HepG2 (cell line): ENCODE data around the gene PLEKHA8. TPM values are rescaled to one million over a fixed set of nuclear protein-coding genes. Genes with fewer than 3 reads are reported as not detected.

ENCODE experiments used
- FOXA3 ChIP-seq: IDR thresholded peaks from 2 replicates; pipeline ENCODE4 v1.6.1; 2016; ENCODE audit warnings: missing genetic modification reagents, missing compliant biosample characterization
- FOXO1 ChIP-seq: sonication (generic); formaldehyde crosslinking; IDR thresholded peaks from 2 replicates; pipeline ENCODE4 v1.4.0; 2020; ENCODE audit warnings: missing genetic modification reagents
- ISL2 ChIP-seq: sonication (generic); formaldehyde crosslinking; IDR thresholded peaks from 2 replicates; pipeline ENCODE4 v1.5.0; 2020; ENCODE audit warnings: missing genetic modification reagents
- RXRA ChIP-seq: sonication (generic); formaldehyde crosslinking; IDR thresholded peaks from 2 replicates; pipeline ENCODE4 v1.5.1; 2020; ENCODE audit warnings: missing genetic modification reagents
- SOX6 ChIP-seq, 2 experiments: fragments of 450-650 bp in 1 of 2; sonication (generic) in 1 of 2; formaldehyde crosslinking in 1 of 2; IDR thresholded peaks; 2 replicates each; pipeline versions ENCODE4 v1.4.0 to v1.6.1; 2017 to 2020; ENCODE audit warnings: antibody characterized with exemption in 1 of 2, mild to moderate bottlenecking in 1 of 2, missing genetic modification reagents in 1 of 2
- STAG1 ChIP-seq: sonication (generic); formaldehyde crosslinking; IDR thresholded peaks from 2 replicates; pipeline ENCODE4 v1.4.0; 2020; ENCODE audit warnings: missing genetic modification reagents
- THRA ChIP-seq: sonication (generic); formaldehyde crosslinking; IDR thresholded peaks from 2 replicates; pipeline ENCODE4 v1.4.0; 2020; ENCODE audit warnings: missing genetic modification reagents, borderline replicate concordance
- ZBTB42 ChIP-seq: sonication (generic); formaldehyde crosslinking; IDR thresholded peaks from 2 replicates; pipeline ENCODE4 v1.5.0; 2020; ENCODE audit warnings: mild to moderate bottlenecking, missing genetic modification reagents
- ZC3H4 ChIP-seq: sonication (generic); formaldehyde crosslinking; IDR thresholded peaks from 2 replicates; pipeline ENCODE4 v1.4.0; 2020; ENCODE audit warnings: missing genetic modification reagents, borderline replicate concordance
- ZMYM4 ChIP-seq: sonication (generic); formaldehyde crosslinking; IDR thresholded peaks from 2 replicates; pipeline ENCODE4 v1.8.1; 2023; ENCODE audit warnings: mild to moderate bottlenecking, missing genetic modification reagents
- ZNF350 ChIP-seq: sonication (generic); formaldehyde crosslinking; IDR thresholded peaks from 2 replicates; pipeline ENCODE4 v1.4.0; 2020; ENCODE audit warnings: mild to moderate bottlenecking, low read depth, missing genetic modification reagents, borderline replicate concordance
- polyA plus RNA-seq, 8 experiments: library from polyadenylated mRNA; depleted of rRNA in 3 of 8; stranded (reverse) in 7 of 8; unstranded in 1 of 8; fragments of >200 nt; fragmentation: Illumina TruSeq in 4 of 8; extraction: Trizol in 4 of 8; gene quantifications; 2 replicates each; pipeline versions ENCODE4 v1.2.1 to v1.2.3, GENCODE V29; 2011 to 2016; ENCODE audit warnings: low read depth in 4 of 8, missing spikeins in 1 of 8, mixed read lengths in 1 of 8; ENCODE audit not compliant: insufficient read depth in 1 of 8
- total RNA-seq, 5 experiments: library from RNA; depleted of rRNA; stranded (reverse); fragments of >200 nt; fragmentation: Illumina TruSeq; extraction: Trizol; gene quantifications; 2 replicates each; pipeline ENCODE4 v1.2.3, GENCODE V29; 2016; ENCODE audit warnings: low read depth in 1 of 5
- TF ChIP-seq, protein P1 (sequence below): IDR thresholded peaks from 2 replicates; pipeline ENCODE4 v1.4.0; 2020; ENCODE audit warnings: mild to moderate bottlenecking, missing genetic modification reagents
- TF ChIP-seq, protein P2 (sequence below): sonication (generic); formaldehyde crosslinking; IDR thresholded peaks from 2 replicates; pipeline ENCODE4 v1.9.0; 2022; ENCODE audit warnings: missing genetic modification reagents, mild to moderate bottlenecking, borderline replicate concordance
- TF ChIP-seq, protein P3 (sequence below): sonication (generic); formaldehyde crosslinking; IDR thresholded peaks from 2 replicates; pipeline ENCODE4 v1.4.0; 2020; ENCODE audit warnings: missing genetic modification reagents, borderline replicate concordance

PLEKHA8 gene
- total and polyA plus RNA-seq, 2 of the 13 experiments (the other 11 are each of a cell fraction or from before 2014, with no cell fraction given), result 12.5 to 26.4 TPM

GRCh38 chr7:30159698-30160143 is 131.5 kb downstream of the PLEKHA8 start (continued):
- TF ChIP-seq, protein P1, sequence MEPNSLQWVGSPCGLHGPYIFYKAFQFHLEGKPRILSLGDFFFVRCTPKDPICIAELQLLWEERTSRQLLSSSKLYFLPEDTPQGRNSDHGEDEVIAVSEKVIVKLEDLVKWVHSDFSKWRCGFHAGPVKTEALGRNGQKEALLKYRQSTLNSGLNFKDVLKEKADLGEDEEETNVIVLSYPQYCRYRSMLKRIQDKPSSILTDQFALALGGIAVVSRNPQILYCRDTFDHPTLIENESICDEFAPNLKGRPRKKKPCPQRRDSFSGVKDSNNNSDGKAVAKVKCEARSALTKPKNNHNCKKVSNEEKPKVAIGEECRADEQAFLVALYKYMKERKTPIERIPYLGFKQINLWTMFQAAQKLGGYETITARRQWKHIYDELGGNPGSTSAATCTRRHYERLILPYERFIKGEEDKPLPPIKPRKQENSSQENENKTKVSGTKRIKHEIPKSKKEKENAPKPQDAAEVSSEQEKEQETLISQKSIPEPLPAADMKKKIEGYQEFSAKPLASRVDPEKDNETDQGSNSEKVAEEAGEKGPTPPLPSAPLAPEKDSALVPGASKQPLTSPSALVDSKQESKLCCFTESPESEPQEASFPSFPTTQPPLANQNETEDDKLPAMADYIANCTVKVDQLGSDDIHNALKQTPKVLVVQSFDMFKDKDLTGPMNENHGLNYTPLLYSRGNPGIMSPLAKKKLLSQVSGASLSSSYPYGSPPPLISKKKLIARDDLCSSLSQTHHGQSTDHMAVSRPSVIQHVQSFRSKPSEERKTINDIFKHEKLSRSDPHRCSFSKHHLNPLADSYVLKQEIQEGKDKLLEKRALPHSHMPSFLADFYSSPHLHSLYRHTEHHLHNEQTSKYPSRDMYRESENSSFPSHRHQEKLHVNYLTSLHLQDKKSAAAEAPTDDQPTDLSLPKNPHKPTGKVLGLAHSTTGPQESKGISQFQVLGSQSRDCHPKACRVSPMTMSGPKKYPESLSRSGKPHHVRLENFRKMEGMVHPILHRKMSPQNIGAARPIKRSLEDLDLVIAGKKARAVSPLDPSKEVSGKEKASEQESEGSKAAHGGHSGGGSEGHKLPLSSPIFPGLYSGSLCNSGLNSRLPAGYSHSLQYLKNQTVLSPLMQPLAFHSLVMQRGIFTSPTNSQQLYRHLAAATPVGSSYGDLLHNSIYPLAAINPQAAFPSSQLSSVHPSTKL (CRISPR knock-in tag), result peak; percentile 75
- TF ChIP-seq, protein P2, sequence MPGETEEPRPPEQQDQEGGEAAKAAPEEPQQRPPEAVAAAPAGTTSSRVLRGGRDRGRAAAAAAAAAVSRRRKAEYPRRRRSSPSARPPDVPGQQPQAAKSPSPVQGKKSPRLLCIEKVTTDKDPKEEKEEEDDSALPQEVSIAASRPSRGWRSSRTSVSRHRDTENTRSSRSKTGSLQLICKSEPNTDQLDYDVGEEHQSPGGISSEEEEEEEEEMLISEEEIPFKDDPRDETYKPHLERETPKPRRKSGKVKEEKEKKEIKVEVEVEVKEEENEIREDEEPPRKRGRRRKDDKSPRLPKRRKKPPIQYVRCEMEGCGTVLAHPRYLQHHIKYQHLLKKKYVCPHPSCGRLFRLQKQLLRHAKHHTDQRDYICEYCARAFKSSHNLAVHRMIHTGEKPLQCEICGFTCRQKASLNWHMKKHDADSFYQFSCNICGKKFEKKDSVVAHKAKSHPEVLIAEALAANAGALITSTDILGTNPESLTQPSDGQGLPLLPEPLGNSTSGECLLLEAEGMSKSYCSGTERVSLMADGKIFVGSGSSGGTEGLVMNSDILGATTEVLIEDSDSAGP (CRISPR knock-in tag), result peak; percentile 27; the same call in 1 of the 2 replicates
- peak; percentile 63; the same call in 1 of the 2 replicates for TF ChIP-seq FOXO1 (CRISPR knock-in tag)
- no peak for TF ChIP-seq SOX6 (IDR thresholded peaks at IDR 0.05)
- TF ChIP-seq SOX6 (CRISPR knock-in tag; IDR thresholded peaks at IDR 0.05), result peak; percentile 57
- no peak for TF ChIP-seq ISL2
- TF ChIP-seq THRA (CRISPR knock-in tag), result no peak
- peak; percentile 77; the same call in 1 of the 2 replicates for TF ChIP-seq RXRA (CRISPR knock-in tag)
- TF ChIP-seq ZBTB42 (CRISPR knock-in tag), result no peak
- 0 out of 2 replicates have a peak, but pooled peaks have one; percentile 23 for TF ChIP-seq ZNF350 (CRISPR knock-in tag)
- TF ChIP-seq STAG1, result peak; percentile 32; the same call in 1 of the 2 replicates
- peak; percentile 41; the same call in 1 of the 2 replicates for TF ChIP-seq FOXA3
- TF ChIP-seq ZC3H4 (CRISPR knock-in tag), result no peak
- TF ChIP-seq, protein P3, sequence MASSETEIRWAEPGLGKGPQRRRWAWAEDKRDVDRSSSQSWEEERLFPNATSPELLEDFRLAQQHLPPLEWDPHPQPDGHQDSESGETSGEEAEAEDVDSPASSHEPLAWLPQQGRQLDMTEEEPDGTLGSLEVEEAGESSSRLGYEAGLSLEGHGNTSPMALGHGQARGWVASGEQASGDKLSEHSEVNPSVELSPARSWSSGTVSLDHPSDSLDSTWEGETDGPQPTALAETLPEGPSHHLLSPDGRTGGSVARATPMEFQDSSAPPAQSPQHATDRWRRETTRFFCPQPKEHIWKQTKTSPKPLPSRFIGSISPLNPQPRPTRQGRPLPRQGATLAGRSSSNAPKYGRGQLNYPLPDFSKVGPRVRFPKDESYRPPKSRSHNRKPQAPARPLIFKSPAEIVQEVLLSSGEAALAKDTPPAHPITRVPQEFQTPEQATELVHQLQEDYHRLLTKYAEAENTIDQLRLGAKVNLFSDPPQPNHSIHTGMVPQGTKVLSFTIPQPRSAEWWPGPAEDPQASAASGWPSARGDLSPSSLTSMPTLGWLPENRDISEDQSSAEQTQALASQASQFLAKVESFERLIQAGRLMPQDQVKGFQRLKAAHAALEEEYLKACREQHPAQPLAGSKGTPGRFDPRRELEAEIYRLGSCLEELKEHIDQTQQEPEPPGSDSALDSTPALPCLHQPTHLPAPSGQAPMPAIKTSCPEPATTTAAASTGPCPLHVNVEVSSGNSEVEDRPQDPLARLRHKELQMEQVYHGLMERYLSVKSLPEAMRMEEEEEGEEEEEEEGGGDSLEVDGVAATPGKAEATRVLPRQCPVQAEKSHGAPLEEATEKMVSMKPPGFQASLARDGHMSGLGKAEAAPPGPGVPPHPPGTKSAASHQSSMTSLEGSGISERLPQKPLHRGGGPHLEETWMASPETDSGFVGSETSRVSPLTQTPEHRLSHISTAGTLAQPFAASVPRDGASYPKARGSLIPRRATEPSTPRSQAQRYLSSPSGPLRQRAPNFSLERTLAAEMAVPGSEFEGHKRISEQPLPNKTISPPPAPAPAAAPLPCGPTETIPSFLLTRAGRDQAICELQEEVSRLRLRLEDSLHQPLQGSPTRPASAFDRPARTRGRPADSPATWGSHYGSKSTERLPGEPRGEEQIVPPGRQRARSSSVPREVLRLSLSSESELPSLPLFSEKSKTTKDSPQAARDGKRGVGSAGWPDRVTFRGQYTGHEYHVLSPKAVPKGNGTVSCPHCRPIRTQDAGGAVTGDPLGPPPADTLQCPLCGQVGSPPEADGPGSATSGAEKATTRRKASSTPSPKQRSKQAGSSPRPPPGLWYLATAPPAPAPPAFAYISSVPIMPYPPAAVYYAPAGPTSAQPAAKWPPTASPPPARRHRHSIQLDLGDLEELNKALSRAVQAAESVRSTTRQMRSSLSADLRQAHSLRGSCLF, result no peak
- TF ChIP-seq ZMYM4 (CRISPR knock-in tag), result peak; percentile 54; the same call in 1 of the 2 replicates
